GM12878 (cell line): Measurements from ENCODE around the gene PDILT. TPM values are rescaled to one million over a fixed set of nuclear protein-coding genes. Genes with fewer than 3 reads are reported as not detected.

ENCODE experiments used
- ATAC-seq: fragments of 200-7000 bp; cut with Tn5 transposase; 3 replicates; pipeline ENCODE4 v1.9.1; 2020; ENCODE audit warnings: mild to moderate bottlenecking, moderate library complexity
- BruUV-seq: library from RNA; stranded (reverse); fragments of 400-500 nt; replicated peaks from 2 replicates; lab custom pipeline; 2021; lab: Mats Ljungman, UMichigan
- CTCF ChIA-PET: fragments of 300-600 bp; sonication (Branson Sonifier 250); formaldehyde crosslinking; extraction: SDS; loops from one replicate; lab custom pipeline; 2021; ENCODE audit warnings: inconsistent platforms; lab: Yijun Ruan, JAX
- POLR2A ChIA-PET: fragments of 350-600 bp; formaldehyde crosslinking; extraction: SDS; loops from one replicate; lab custom pipeline; 2021; ENCODE audit warnings: inconsistent platforms; lab: Charles Lee
- RAD21 ChIA-PET: fragments of 300-600 bp; sonication (Branson Sonifier 250); formaldehyde crosslinking; loops from one replicate; lab custom pipeline; 2023; ENCODE audit warnings: antibody characterized with exemption; ENCODE audit not compliant: unreplicated experiment; lab: Charles Lee
- SMC1A ChIA-PET: fragments of 300-600 bp; sonication (Branson Sonifier 250); formaldehyde crosslinking; loops from one replicate; lab custom pipeline; 2023; ENCODE audit not compliant: unreplicated experiment, uncharacterized antibody; lab: Charles Lee
- DNase-seq: peaks from one replicate; pipeline ENCODE4 v3.0.0-alpha.2; 2011; ENCODE audit warnings: low read depth, low spot score
- FAIRE-seq: peaks from 3 replicates; lab custom pipeline; 2011; peaks lifted over from hg19 to GRCh38; lab: Jason Lieb, UNC
- H2AFZ ChIP-seq: 2 replicates; pipeline ENCODE4 v1.6.0; 2011; ENCODE audit warnings: low read depth, low read length, control low read depth; ENCODE audit not compliant: control insufficient read depth
- H3K27ac ChIP-seq: 2 replicates; pipeline ENCODE4 v1.5.1; 2011; ENCODE audit warnings: control low read depth; ENCODE audit not compliant: control insufficient read depth, insufficient read depth
- H3K27me3 ChIP-seq, 2 experiments: replicated peaks in 1 of 2; 2 replicates each; pipeline versions ENCODE4 v1.6.0 to v1.6.1; 2011; ENCODE audit warnings: low read length in 1 of 2; ENCODE audit not compliant: control insufficient read depth in 2 of 2, insufficient read depth in 2 of 2
- H3K36me3 ChIP-seq, 2 experiments: 2 replicates each; pipeline ENCODE4 v1.5.1; 2011; ENCODE audit warnings: low read length in 1 of 2; ENCODE audit not compliant: control insufficient read depth in 2 of 2, insufficient read depth in 2 of 2
- H3K4me1 ChIP-seq: 2 replicates; pipeline ENCODE4 v1.6.1; 2011; ENCODE audit warnings: mild to moderate bottlenecking, low read length, moderate library complexity, mixed read lengths; ENCODE audit not compliant: control insufficient read depth, insufficient read depth
- H3K4me2 ChIP-seq: 2 replicates; pipeline ENCODE4 v1.6.0; 2011; ENCODE audit warnings: control low read depth; ENCODE audit not compliant: control insufficient read depth, insufficient read depth
- H3K4me3 ChIP-seq: fragments of 200-600 bp; sonication (generic); 2 replicates; pipeline ENCODE4 v1.5.1; 2016
- H3K79me2 ChIP-seq: 2 replicates; pipeline ENCODE4 v1.6.0; 2011; ENCODE audit warnings: low read length; ENCODE audit not compliant: control insufficient read depth, insufficient read depth
- H3K9ac ChIP-seq: 2 replicates; pipeline ENCODE4 v1.8.0; 2011; ENCODE audit warnings: low read length, control low read depth, mixed read lengths; ENCODE audit not compliant: control insufficient read depth, insufficient read depth
- H3K9me3 ChIP-seq: replicated peaks from 3 replicates; pipeline ENCODE4 v1.5.1; 2011; ENCODE audit warnings: mild to moderate bottlenecking, low read length; ENCODE audit not compliant: control insufficient read depth, insufficient read depth
- H4K20me1 ChIP-seq: 2 replicates; pipeline ENCODE4 v1.6.0; 2011; ENCODE audit not compliant: control insufficient read depth, insufficient read depth
- BCL11A ChIP-seq: IDR thresholded peaks from 2 replicates; pipeline ENCODE4 v1.6.1; 2011; ENCODE audit warnings: low read depth, low read length
- DPF2 ChIP-seq: fragments of 450-650 bp; IDR thresholded peaks from 2 replicates; pipeline ENCODE4 v1.6.1; 2017; ENCODE audit warnings: mild to moderate bottlenecking
- EP300 ChIP-seq, 2 experiments: fragments of 150-350 bp in 1 of 2; IDR thresholded peaks; 2 replicates each; pipeline ENCODE4 v1.6.1; 2011 to 2012; ENCODE audit warnings: low read depth in 2 of 2, low read length in 2 of 2, borderline replicate concordance in 1 of 2, improper control_type of control experiment in 1 of 2, inconsistent platforms in 1 of 2; ENCODE audit not compliant: control insufficient read depth in 1 of 2
- FOS ChIP-seq: IDR thresholded peaks from 3 replicates; pipeline ENCODE4 v1.6.1; 2011; ENCODE audit warnings: borderline replicate concordance; ENCODE audit not compliant: insufficient read length; ENCODE audit errors: extremely low read depth
- HDAC6 ChIP-seq: fragments of 200-600 bp; sonication (generic); IDR thresholded peaks from one replicate; pipeline ENCODE4 v1.8.0; 2017; ENCODE audit warnings: antibody characterized with exemption; ENCODE audit not compliant: unreplicated experiment
- MYB ChIP-seq: fragments of 150-350 bp; IDR thresholded peaks from 2 replicates; pipeline ENCODE4 v1.6.1; 2014; ENCODE audit warnings: mild to moderate bottlenecking, low read depth, low read length, borderline replicate concordance
- POU2F2 ChIP-seq: IDR thresholded peaks from 3 replicates; pipeline ENCODE4 v1.6.1; 2011; ENCODE audit warnings: low read depth, mild to moderate bottlenecking, low read length, borderline replicate concordance
- RB1 ChIP-seq: fragments of 450-650 bp; formaldehyde crosslinking; IDR thresholded peaks from 2 replicates; pipeline ENCODE4 v1.6.1; 2017; ENCODE audit warnings: mild to moderate bottlenecking, borderline replicate concordance
- RCOR1 ChIP-seq: conservative IDR thresholded peaks from 2 replicates; pipeline ENCODE4 v1.6.1; 2012; ENCODE audit warnings: low read depth, low read length, improper control_type of control experiment
- RELA ChIP-seq: fragments of 450-650 bp; IDR thresholded peaks from 2 replicates; pipeline ENCODE4 v1.8.0; 2014; ENCODE audit warnings: borderline replicate concordance; ENCODE audit not compliant: partially characterized antibody
- SIN3A ChIP-seq: IDR thresholded peaks from 2 replicates; pipeline ENCODE4 v1.6.1; 2012; ENCODE audit warnings: low read depth, low read length, improper control_type of control experiment
- ZNF274 ChIP-seq: IDR thresholded peaks from one replicate; pipeline ENCODE4 v1.8.0; 2011; ENCODE audit not compliant: insufficient read length, insufficient read depth
- WGBS: methylation state at CpG from one replicate; pipeline ENCODE4 v1.1.6; 2016; ENCODE audit warnings: low lambda C conversion rate; ENCODE audit not compliant: insufficient replicate concordance, insufficient coverage; ENCODE audit errors: missing lambda C conversion rate; 5-methylcytosine and 5-hydroxymethylcytosine counted together
- in situ Hi-C: fragments of 300-500 bp; cut with MboI; formaldehyde crosslinking; loops from 9 replicates; pipeline ENCODE4 v1.14.3; 2018; ENCODE audit warnings: mixed read lengths
- intact Hi-C: fragments of 100-400 bp; cut with micrococcal nuclease; formaldehyde crosslinking; loops from one replicate; pipeline ENCODE4 v1.14.2; 2022; ENCODE audit not compliant: unreplicated experiment
- polyA plus RNA-seq, 11 experiments: library from polyadenylated mRNA; depleted of rRNA in 4 of 11; unstranded in 6 of 11; stranded (reverse) in 5 of 11; fragments of >200 nt; fragmentation: Nextera tagmentation in 4 of 11; fragmentation: Illumina TruSeq in 1 of 11; extraction: Ambion mirVana in 4 of 11; extraction: Trizol in 1 of 11; gene quantifications; 1 replicate in 1 of 11; 2 replicates in 10 of 11; pipeline versions ENCODE4 v1.2.1 to v1.2.3, GENCODE V29; 2011 to 2016; ENCODE audit warnings: inconsistent platforms in 2 of 11, missing spikeins in 2 of 11, low read depth in 1 of 11
- total RNA-seq, 4 experiments: library from RNA; depleted of rRNA in 3 of 4; stranded (reverse); fragments of >200 nt in 3 of 4; fragmentation: Illumina TruSeq in 1 of 4; extraction: Trizol in 1 of 4; gene quantifications; 2 replicates each; pipeline versions ENCODE4 v1.2.1 to v1.2.3, GENCODE V29; 2013 to 2021
- TF ChIP-seq, protein P1 (sequence below): fragments of 450-650 bp; IDR thresholded peaks from 2 replicates; pipeline ENCODE4 v1.6.1; 2017; ENCODE audit warnings: mild to moderate bottlenecking, moderate library complexity

PDILT gene
- total and polyA plus RNA-seq, 10 of the 15 experiments (the other 5 are each of a cell fraction or from before 2014, with no cell fraction given) = not detected

DNA sequence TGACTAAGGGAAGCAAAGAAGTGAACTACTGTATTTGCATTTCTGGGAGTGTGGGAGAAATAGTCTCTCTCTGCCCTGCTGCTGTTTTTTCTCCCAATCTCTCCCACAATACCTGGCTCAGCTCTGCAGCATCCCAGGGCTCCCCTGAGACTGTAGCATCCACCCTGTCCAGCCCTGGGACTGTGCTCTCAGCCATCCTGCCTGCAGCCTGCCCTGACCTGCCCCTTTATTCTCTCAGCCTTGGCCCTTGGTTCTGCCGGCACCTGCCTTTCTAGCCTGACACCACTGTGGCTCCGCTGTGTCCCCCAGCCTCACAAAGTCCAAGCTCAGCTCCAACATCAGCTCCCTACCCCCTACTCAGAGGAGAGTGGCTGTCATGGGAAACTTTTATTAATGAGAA is 1.9 kb downstream of the PDILT start:
- TF ChIP-seq DPF2 = no peak
- TF ChIP-seq RCOR1 = no peak
- no peak for TF ChIP-seq POU2F2
- TF ChIP-seq EP300 (IDR thresholded peaks at IDR 0.05; ENCODE audit: borderline replicate concordance in 1 of 2, control insufficient read depth in 1 of 2, low read depth in 2 of 2, low read length in 2 of 2) = no peak
- no peak for TF ChIP-seq HDAC6
- TF ChIP-seq BCL11A = no peak
- no peak for TF ChIP-seq RELA
- TF ChIP-seq ZNF274 = no peak
- TF ChIP-seq, protein P1, sequence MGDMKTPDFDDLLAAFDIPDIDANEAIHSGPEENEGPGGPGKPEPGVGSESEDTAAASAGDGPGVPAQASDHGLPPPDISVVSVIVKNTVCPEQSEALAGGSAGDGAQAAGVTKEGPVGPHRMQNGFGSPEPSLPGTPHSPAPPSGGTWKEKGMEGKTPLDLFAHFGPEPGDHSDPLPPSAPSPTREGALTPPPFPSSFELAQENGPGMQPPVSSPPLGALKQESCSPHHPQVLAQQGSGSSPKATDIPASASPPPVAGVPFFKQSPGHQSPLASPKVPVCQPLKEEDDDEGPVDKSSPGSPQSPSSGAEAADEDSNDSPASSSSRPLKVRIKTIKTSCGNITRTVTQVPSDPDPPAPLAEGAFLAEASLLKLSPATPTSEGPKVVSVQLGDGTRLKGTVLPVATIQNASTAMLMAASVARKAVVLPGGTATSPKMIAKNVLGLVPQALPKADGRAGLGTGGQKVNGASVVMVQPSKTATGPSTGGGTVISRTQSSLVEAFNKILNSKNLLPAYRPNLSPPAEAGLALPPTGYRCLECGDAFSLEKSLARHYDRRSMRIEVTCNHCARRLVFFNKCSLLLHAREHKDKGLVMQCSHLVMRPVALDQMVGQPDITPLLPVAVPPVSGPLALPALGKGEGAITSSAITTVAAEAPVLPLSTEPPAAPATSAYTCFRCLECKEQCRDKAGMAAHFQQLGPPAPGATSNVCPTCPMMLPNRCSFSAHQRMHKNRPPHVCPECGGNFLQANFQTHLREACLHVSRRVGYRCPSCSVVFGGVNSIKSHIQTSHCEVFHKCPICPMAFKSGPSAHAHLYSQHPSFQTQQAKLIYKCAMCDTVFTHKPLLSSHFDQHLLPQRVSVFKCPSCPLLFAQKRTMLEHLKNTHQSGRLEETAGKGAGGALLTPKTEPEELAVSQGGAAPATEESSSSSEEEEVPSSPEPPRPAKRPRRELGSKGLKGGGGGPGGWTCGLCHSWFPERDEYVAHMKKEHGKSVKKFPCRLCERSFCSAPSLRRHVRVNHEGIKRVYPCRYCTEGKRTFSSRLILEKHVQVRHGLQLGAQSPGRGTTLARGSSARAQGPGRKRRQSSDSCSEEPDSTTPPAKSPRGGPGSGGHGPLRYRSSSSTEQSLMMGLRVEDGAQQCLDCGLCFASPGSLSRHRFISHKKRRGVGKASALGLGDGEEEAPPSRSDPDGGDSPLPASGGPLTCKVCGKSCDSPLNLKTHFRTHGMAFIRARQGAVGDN = no peak
- TF ChIP-seq MYB = no peak
- TF ChIP-seq SIN3A = no peak
- no peak for TF ChIP-seq RB1
- no peak for TF ChIP-seq FOS
- FAIRE-seq = no peak

More for the DNA sequence above, 1.9 kb downstream of the PDILT start:
- Histone ChIP-seq H3K4me2 (no peak overlapping the region), H3K27ac (no peak overlapping the region), H4K20me1 (no peaks in the 10 kb centered on the region), H3K27me3 (no peaks in the 10 kb centered on the region), H3K4me3 (no peak overlapping the region), H3K9me3 (no peaks in the 10 kb centered on the region), H3K9ac (no peak overlapping the region), H3K4me1 (no peaks in the 10 kb centered on the region), H2AFZ (no peak overlapping the region), H3K36me3 (no peaks in the 10 kb centered on the region), H3K79me2 (no peaks in the 10 kb centered on the region)
- DNase-seq = no peak
- in situ Hi-C loops (no loop called here), intact Hi-C loops (no loop called here)
- RAD21 ChIA-PET = no interaction called here
- 47% methylated on average over 2 of the region's 2 CpGs for WGBS
- POLR2A ChIA-PET = no interaction called here
- no peak for ATAC-seq
- CTCF ChIA-PET = interaction anchor here (1.1 kb wide), 1 partner anchor 18 kb away, joined by 3 read pairs; no protein-coding TSS in a partner anchor
- SMC1A ChIA-PET = no interaction called here
- BruUV-seq = no TSS peak
